Head of caudate nucleus (tissue), 42 donors: ENCODE results near the gene MMP10.

Experiments
- DNase-seq, 42 donors: peaks; one replicate each; pipeline versions ENCODE4 v3.0.0 to v3.0.0-alpha.2; 2020 to 2021; ENCODE audit warnings: mixed read lengths in 7 of 42
- intact Hi-C: fragments of 100-400 bp; cut with DNase I; formaldehyde crosslinking; loops from one replicate; pipeline ENCODE4 v1.15.0; 2022

The MMP10 gene

GRCh38 chr11:102788334-102788995 is 8.0 kb upstream of the MMP10 start:
- intact Hi-C loops: no loop called here
- DNase-seq: peak in 17 of 42 donors; percentile 2 to 50 (median 19)

- intact Hi-C loops: no loop called here
- no peak for DNase-seq
Measured at GRCh38 chr11:102784380-102784779, 4.0 kb upstream of the MMP10 start.

- intact Hi-C loops: no loop called here
- DNase-seq: no peak
Measured at GRCh38 chr11:102783720-102784119, 3.3 kb upstream of the MMP10 start.

- intact Hi-C loops: no loop called here
- DNase-seq: no peak
Measured at GRCh38 chr11:102783016-102783415, 2.6 kb upstream of the MMP10 start.

GRCh38 chr11:102781676-102782075 is 1.2 kb upstream of the MMP10 start:
- DNase-seq: no peak
- intact Hi-C loops: no loop called here

- no peak for DNase-seq
- intact Hi-C loops: no loop called here
Measured at GRCh38 chr11:102776454-102776853, 4.0 kb downstream of the MMP10 start.

- no peak for DNase-seq
- intact Hi-C loops: no loop called here
Measured at GRCh38 chr11:102773386-102773785, 7.0 kb downstream of the MMP10 start.

GRCh38 chr11:102771351-102771750 is 9.1 kb downstream of the MMP10 start:
- intact Hi-C loops: no loop called here
- DNase-seq: no peak

GRCh38 chr11:102770191-102770590 is 10.2 kb downstream of the MMP10 start:
- intact Hi-C loops: no loop called here
- no peak for DNase-seq

GRCh38 chr11:102767800-102768199 is 12.6 kb downstream of the MMP10 start:
- intact Hi-C loops: no loop called here
- no peak for DNase-seq

- no peak for DNase-seq
- intact Hi-C loops: no loop called here
Measured at GRCh38 chr11:102763440-102763839, 17.0 kb downstream of the MMP10 start.

GRCh38 chr11:102762361-102762767 is 18.1 kb downstream of the MMP10 start:
- intact Hi-C loops: no loop called here
- peak in 2 of 42 donors; percentile 8 to 16 for DNase-seq

GRCh38 chr11:102761646-102762238 is 18.7 kb downstream of the MMP10 start:
- intact Hi-C loops: no loop called here
- no peak for DNase-seq

- intact Hi-C loops: no loop called here
- peak in 4 of 42 donors; percentile 5 to 15 (median 10) for DNase-seq
Measured at GRCh38 chr11:102760344-102761035, 19.9 kb downstream of the MMP10 start.

- intact Hi-C loops: no loop called here
- DNase-seq: no peak
Measured at GRCh38 chr11:102757823-102758549, 22.4 kb downstream of the MMP10 start.

GRCh38 chr11:102753267-102753666 is 27.2 kb downstream of the MMP10 start:
- intact Hi-C loops: no loop called here
- no peak for DNase-seq

- intact Hi-C loops: no loop called here
- DNase-seq: no peak
Measured at GRCh38 chr11:102751673-102752072, 28.8 kb downstream of the MMP10 start.

- no peak for DNase-seq
- intact Hi-C loops: no loop called here
Measured at GRCh38 chr11:102749101-102749722, 31.2 kb downstream of the MMP10 start.
